GM12801 (cell line): ENCODE results near the gene GABRB3.

Experiments
- CTCF ChIP-seq: IDR thresholded peaks from one replicate; pipeline ENCODE4 v1.5.1; 2011; ENCODE audit warnings: control low read depth; ENCODE audit not compliant: insufficient read length; ENCODE audit errors: extremely low read depth

The GABRB3 gene

GRCh38 chr15:26551473-26551872 is 221.4 kb downstream of the GABRB3 start:
- TF ChIP-seq CTCF: no peak

GRCh38 chr15:26550880-26551279 is 222.0 kb downstream of the GABRB3 start:
- TF ChIP-seq CTCF: no peak

- no peak for TF ChIP-seq CTCF
Measured at GRCh38 chr15:26537663-26538062, 235.2 kb downstream of the GABRB3 start.

GRCh38 chr15:26531489-26531888 is 241.4 kb downstream of the GABRB3 start:
- no peak for TF ChIP-seq CTCF

GRCh38 chr15:26525096-26525495 is 247.8 kb downstream of the GABRB3 start:
- TF ChIP-seq CTCF: no peak

- no peak for TF ChIP-seq CTCF
Measured at GRCh38 chr15:26521691-26522198, 251.1 kb downstream of the GABRB3 start.

GRCh38 chr15:26521130-26521529 is 251.7 kb downstream of the GABRB3 start:
- TF ChIP-seq CTCF: no peak

GRCh38 chr15:26518885-26519284 is 254.0 kb downstream of the GABRB3 start:
- no peak for TF ChIP-seq CTCF
